Measurements from ENCODE around the gene KRTAP10-2. TPM values are rescaled to one million over a fixed set of nuclear protein-coding genes. Genes with fewer than 3 reads are reported as not detected.

Gene KRTAP10-2
- total RNA-seq, 2 experiments from 2014 or later = not detected

GRCh38 chr21:44571844-44572782 lies 20.8 kb upstream of the KRTAP10-2 start:
- peaks cover 3% of the 10 kb centered on the region for H3K27me3 Mint-ChIP-seq
- no peak for ATAC-seq
- H3K4me3 Mint-ChIP-seq = no peak overlapping the region
- no peak for DNase-seq
- no peak overlapping the region for H3K27ac Mint-ChIP-seq
- intact Hi-C loops (cut with micrococcal nuclease) = no loop called here
- H3K4me1 Mint-ChIP-seq (ENCODE audit: low read depth) = no peaks in the 10 kb centered on the region
- ChIA-PET POLR2A (no interaction called here), CTCF (no interaction called here)
- TF ChIP-seq CTCF (IDR thresholded peaks at IDR 0.05) = no peak
- peaks cover 5% of the 10 kb centered on the region for H3K36me3 Mint-ChIP-seq (ENCODE audit: low read depth)
- peaks cover 8% of the 10 kb centered on the region for H3K9me3 Mint-ChIP-seq

- Mint-ChIP-seq H3K27me3 (peaks cover 3% of the 10 kb centered on the region), H3K9me3 (peaks cover 2% of the 10 kb centered on the region), H3K4me1 (ENCODE audit: low read depth) (no peaks in the 10 kb centered on the region), H3K4me3 (no peak overlapping the region), H3K27ac (no peak overlapping the region), H3K36me3 (ENCODE audit: low read depth) (no peaks in the 10 kb centered on the region)
- no peak for TF ChIP-seq CTCF (IDR thresholded peaks at IDR 0.05)
- CTCF ChIA-PET = no interaction called here
- POLR2A ChIA-PET = no interaction called here
- ATAC-seq (no peak), DNase-seq (no peak)
- intact Hi-C loops (cut with micrococcal nuclease) = no loop called here
Measured at GRCh38 chr21:44571296-44571695, 20.0 kb upstream of the KRTAP10-2 start.

GRCh38 chr21:44569861-44570517 lies 18.7 kb upstream of the KRTAP10-2 start:
- peaks cover 6% of the 10 kb centered on the region for H3K4me1 Mint-ChIP-seq (ENCODE audit: low read depth)
- H3K27ac Mint-ChIP-seq = no peak overlapping the region
- ATAC-seq (no peak), DNase-seq (no peak)
- ChIA-PET CTCF (no interaction called here), POLR2A (no interaction called here)
- H3K27me3 Mint-ChIP-seq = peaks cover 3% of the 10 kb centered on the region
- H3K9me3 Mint-ChIP-seq = peaks cover 2% of the 10 kb centered on the region
- H3K4me3 Mint-ChIP-seq = no peak overlapping the region
- no peak for TF ChIP-seq CTCF (IDR thresholded peaks at IDR 0.05)
- intact Hi-C loops (cut with micrococcal nuclease) = no loop called here
- no peaks in the 10 kb centered on the region for H3K36me3 Mint-ChIP-seq (ENCODE audit: low read depth)

GRCh38 chr21:44568667-44569556 lies 17.6 kb upstream of the KRTAP10-2 start:
- H3K36me3 Mint-ChIP-seq (ENCODE audit: low read depth) = no peaks in the 10 kb centered on the region
- CTCF ChIA-PET = no interaction called here
- H3K27ac Mint-ChIP-seq = no peak overlapping the region
- H3K4me3 Mint-ChIP-seq = no peak overlapping the region
- TF ChIP-seq CTCF (IDR thresholded peaks at IDR 0.05) = no peak
- intact Hi-C loops (cut with micrococcal nuclease) = no loop called here
- no peaks in the 10 kb centered on the region for H3K27me3 Mint-ChIP-seq
- POLR2A ChIA-PET = interaction anchor here (1.0 kb wide), 1 partner anchor 12 kb away, joined by 4 read pairs; no protein-coding TSS in a partner anchor
- H3K9me3 Mint-ChIP-seq = peaks cover 2% of the 10 kb centered on the region
- H3K4me1 Mint-ChIP-seq (ENCODE audit: low read depth) = peaks cover 14% of the 10 kb centered on the region
- no peak for DNase-seq
- ATAC-seq = no peak
